Measurements from ENCODE around the gene AFAP1.

AFAP1 gene

DNA sequence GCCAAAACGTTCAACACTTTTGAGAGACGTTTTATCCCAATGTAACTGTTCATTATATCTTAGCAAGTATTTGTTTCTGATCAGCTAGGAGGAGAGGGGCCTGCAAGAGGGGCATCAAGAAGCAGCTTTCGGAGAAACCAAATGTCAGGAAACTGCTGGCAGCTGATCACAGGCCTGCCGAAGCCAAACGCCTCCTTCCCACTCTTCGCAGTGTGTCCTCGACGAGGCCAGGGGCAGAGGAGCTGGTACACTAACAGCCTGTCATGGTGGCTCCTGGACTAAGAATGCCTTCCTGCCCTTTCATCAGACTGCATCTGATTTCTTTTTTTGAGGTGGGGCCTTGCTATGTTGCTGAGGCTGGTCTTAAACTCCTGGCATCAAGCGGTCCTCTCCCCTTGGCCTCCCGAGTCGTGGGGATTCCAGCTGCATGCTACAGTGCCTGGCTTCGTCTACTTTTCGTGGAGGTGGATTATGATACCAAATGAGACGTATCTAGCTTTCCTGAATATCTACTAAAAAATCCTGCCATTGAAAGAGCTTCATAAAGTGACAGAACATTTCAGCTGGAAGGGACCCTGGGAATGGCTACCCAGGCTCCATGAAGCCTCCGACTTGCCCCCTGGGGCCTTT lies 134.8 kb downstream of the AFAP1 start:
- no peak for DNase-seq (ENCODE audit: low read depth in 2 of 2)

GRCh38 chr4:7803992-7804755 lies 135.5 kb downstream of the AFAP1 start:
- DNase-seq (ENCODE audit: low read depth in 2 of 2), result peak; percentile 63 to 70

- DNase-seq (ENCODE audit: low read depth in 2 of 2), result no peak
These were observed 136.3 kb downstream of the AFAP1 start for GRCh38 chr4:7803371-7803770.

- peak; percentile 53 to 66 for DNase-seq (ENCODE audit: low read depth in 2 of 2)
These were observed 137.5 kb downstream of the AFAP1 start for GRCh38 chr4:7802093-7802726.

DNA sequence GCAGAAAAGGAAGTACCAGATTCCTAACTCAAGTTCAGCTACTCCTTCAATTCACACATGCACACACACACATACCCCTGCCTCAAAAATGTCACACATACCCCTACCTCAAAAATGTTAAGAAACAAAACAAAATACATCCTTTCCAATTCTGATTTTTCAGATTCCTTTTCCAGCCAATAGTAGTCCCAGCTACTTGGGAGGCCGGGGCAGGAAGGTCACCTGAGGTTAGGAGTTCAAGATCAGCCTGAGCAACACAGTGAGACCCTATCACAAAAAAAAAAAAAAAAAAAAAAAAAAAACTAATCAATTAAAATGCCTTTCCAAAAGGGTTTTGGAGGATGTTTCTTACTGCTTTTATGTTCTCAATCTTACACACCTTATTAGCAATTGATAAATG lies 138.0 kb downstream of the AFAP1 start:
- DNase-seq (ENCODE audit: low read depth in 2 of 2), result no peak

DNA sequence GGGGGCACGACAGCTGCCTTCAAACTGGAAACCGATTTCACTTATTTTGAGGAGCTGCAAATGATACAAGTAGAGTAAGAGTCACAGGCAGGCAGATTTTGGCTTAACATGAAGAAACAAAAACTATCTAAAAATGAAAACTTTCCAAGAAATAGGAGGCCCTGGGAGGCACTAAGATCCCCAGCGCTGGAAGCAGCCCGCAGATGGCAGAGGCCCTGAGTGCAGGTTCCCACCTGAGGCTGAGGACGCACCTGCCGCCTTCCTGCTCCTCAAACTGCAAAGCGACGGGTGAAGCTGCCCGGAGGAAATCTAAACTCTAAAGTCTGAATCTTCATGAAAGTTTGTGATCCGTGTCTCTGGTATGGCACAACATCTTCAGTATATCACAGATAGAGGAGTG lies 138.7 kb downstream of the AFAP1 start:
- no peak for DNase-seq (ENCODE audit: low read depth in 2 of 2)

DNA sequence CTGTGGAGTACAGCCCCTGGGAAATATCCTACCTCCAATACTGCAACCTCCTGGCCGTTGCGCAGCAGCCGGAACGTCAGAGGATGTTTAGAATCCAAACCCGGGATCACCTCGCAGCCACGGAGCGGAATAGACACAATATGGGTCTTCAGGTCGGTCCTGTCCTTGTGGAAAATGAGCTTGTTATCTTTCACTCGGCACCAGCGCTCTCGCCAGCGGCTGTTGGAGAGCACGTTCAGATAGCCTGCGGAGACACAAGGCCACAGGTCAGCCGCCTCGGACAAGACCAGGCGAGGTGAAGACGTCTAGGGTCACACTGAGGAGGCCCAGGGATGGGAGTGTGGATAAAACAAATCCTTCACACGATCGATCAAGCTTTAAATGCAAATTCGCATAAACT lies 139.3 kb downstream of the AFAP1 start:
- DNase-seq (ENCODE audit: low read depth in 2 of 2), result no peak

- no peak for DNase-seq (ENCODE audit: low read depth in 2 of 2)
These were observed 139.9 kb downstream of the AFAP1 start for GRCh38 chr4:7799736-7800135.

DNA sequence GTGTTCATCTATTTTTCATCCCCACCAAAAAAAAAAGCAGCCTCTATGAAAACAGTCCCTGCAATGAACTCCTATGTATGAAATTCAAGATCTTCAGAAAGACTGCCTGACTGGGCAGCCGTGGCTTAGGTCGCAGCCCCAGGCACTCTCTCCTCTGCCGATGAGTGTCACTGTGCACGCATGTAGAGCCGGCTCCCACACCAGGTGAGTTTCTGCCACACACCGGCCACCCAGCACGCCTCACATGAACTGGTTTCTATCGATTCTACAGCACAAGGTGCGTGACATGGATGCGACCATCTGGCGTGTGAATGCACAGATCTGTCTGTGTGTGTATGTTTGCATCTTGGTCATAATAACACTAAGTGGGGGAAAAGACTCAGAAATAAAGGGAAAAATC lies 140.4 kb downstream of the AFAP1 start:
- DNase-seq (ENCODE audit: low read depth in 2 of 2), result no peak

DNA sequence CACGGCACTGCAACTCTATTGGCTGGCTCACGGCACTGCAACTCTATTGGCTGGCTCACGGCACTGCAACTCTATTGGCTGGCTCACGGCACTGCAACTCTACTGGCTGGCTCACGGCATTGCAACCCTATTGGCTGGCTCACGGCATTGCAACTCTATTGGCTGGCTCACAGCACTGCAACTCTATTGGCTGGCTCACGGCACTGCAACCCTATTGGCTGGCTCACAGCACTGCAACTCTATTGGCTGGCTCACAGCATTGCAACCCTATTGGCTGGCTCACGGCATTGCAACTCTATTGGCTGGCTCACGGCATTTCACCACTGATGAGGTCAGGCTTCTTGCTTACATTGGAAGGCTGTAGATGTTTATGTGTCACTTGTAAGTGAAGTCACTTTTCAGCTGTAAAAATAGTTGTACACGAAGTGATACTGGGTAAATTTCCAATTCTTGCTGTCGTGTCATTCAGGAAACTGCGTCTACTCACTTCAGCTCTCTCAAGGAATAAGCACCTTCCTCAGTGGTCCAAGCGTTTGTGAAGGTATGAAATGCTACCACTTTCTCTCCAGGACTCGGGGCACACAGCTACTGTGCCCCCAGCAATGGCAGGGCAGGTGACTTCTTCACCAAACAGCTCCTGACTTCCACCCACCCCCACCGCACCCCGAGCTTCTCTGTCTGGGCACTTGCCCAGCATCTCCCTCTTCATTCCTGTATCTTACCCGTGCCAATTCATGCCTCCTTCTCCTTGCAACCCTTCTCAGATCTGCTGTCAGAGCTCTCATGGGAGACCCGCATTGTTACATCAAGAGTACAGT lies 141.3 kb downstream of the AFAP1 start:
- DNase-seq (ENCODE audit: low read depth in 2 of 2), result peak in 1 of 2 donors; percentile 1

DNA sequence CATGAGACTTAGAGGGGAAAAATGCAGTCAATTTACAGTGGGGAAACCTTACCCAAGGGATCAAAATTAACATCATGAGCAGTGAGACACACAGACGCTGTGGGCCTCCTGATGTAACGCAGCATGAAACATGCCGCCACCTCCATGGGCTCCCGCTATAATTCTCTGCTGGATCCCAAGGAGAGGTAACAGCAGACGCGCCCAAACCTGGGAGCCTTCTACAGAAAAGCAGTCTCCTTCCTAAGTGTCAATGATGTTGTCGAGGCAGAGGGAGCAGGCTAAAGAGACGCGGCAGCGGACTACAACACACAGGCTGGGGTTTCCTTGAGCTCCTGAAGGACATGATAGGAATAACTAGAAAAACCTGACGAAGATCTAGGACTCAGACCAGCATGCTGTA lies 142.3 kb downstream of the AFAP1 start:
- no peak for DNase-seq (ENCODE audit: low read depth in 2 of 2)

DNA sequence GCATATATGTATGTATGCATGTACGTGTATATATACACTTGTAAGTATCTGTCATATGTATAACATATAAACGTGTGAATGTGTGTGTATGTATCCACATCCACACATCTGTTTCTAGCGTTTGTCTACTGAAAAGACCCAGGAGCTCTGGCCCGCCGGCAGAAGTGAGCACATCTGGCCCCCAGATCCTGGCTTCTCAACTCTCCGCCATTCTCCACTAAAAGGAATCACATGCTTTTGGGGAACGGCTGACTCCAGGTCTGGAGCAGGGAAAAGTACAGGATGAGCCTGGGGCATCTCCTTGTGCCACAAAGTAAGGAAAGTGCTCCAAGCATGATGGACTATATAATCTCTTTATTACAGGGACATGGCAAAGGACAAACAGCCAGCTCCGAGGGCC lies 143.7 kb downstream of the AFAP1 start:
- DNase-seq (ENCODE audit: low read depth in 2 of 2), result no peak

- DNase-seq (ENCODE audit: low read depth in 2 of 2), result no peak
These were observed 146.5 kb downstream of the AFAP1 start for GRCh38 chr4:7793186-7793585.

DNA sequence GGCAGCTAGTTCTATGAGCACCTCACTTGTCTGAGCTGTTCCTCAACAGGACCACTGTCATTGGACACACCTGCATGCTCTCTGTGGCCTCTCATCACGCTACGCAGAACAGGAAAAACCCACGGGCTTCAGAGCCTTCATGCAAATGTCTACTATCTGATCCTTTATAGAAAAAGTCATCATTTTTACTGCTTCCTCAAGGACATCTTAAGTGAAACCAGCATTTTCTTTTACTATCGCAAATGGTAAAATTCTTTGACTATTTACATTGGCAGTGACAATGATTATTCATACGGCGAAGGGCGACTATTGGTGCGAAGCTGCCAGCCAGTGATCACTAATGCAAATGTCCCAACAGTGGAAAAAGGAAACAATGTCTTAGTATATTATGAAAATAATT lies 147.0 kb downstream of the AFAP1 start:
- DNase-seq (ENCODE audit: low read depth in 2 of 2), result no peak

GRCh38 chr4:7790999-7791398 lies 148.7 kb downstream of the AFAP1 start:
- no peak for DNase-seq (ENCODE audit: low read depth in 2 of 2)

GRCh38 chr4:7790023-7790422 lies 149.6 kb downstream of the AFAP1 start:
- DNase-seq (ENCODE audit: low read depth in 2 of 2), result no peak

DNA sequence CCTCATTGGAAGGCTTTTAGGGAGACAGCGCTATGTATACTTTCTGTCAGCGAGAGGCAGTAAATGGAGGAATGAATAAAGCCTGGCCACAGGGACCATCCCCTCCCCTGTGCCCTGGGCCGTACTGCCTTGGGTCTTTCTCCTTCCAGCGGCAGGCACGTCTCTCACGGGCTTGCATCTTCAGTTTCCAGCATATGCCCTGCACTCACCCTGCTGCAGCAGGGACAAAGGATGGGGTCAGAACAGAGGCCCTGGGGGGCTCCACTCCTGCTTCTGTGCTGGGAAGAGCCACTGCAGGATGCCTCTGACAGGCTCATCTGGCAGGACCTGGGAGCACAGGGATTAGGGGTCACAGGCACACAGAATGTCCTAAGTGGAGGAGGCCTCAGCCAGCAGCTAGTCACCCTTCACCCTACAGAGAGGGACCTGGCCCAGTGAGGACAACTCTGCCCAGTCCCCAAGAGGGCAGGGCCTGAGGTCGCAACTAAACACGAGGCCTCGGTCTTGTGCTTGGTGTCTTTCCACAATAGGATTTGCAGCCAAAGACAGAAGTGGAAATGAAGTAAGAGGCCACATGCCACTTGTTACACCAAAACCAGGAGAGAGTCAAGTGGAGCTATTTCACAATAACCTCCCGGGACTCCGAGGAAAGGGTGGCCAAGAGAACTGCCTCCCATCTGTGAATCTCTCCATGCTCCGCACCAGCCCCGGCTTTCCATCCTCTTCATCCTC lies 150.8 kb downstream of the AFAP1 start:
- DNase-seq (ENCODE audit: low read depth in 2 of 2), result no peak

GRCh38 chr4:7788193-7788592 lies 151.5 kb downstream of the AFAP1 start:
- DNase-seq (ENCODE audit: low read depth in 2 of 2), result no peak

GRCh38 chr4:7787681-7788141 lies 151.9 kb downstream of the AFAP1 start:
- DNase-seq (ENCODE audit: low read depth in 2 of 2), result no peak

- DNase-seq (ENCODE audit: low read depth in 2 of 2), result no peak
These were observed 152.6 kb downstream of the AFAP1 start for GRCh38 chr4:7787067-7787466.

DNA sequence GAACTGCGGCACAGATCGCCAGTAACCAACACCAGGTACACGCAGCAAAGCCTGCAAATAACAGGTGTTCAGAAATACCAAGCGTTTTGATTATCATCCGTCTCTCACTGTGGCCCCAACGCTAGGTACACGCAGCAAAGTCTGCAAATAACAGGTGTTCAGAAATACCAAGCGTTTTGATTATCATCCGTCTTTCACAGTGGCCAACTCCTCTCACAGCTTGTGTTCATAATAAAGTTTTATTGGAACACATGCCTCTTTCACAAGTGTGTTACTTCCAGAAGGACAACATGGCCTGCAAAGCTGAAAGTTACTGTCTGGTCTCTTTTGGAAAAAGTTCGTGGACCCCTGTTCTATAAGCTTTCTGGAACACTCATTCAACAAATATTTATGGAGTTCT lies 153.1 kb downstream of the AFAP1 start:
- no peak for DNase-seq (ENCODE audit: low read depth in 2 of 2)

All from stimulated activated CD8-positive, alpha-beta memory T cell treated with anti-CD3 and anti-CD28 coated beads, Interleukin-15, amount 100 ng/mL, for 48 hours (primary cell).